Psoas muscle (tissue), 8 donors: ENCODE data around the gene MFSD1. TPM values are rescaled to one million over a fixed set of nuclear protein-coding genes. Genes with fewer than 3 reads are reported as not detected.

ENCODE experiments used
- ATAC-seq, 4 donors: fragments of 200-7000 bp; cut with Tn5 transposase; one replicate each; pipeline ENCODE4 v1.9.1; 2020; ENCODE audit warnings: moderate library complexity in 3 of 4, mild to moderate bottlenecking in 2 of 4
- DNase-seq, 2 donors: peaks; one replicate each; pipeline ENCODE4 v3.0.0-alpha.2; 2020
- H3K27ac ChIP-seq: fragments of 200-600 bp; one replicate; pipeline ENCODE4 v1.8.0; 2022
- H3K27me3 ChIP-seq, 3 donors: fragments of 200-600 bp in 1 of 3; one replicate each; pipeline versions ENCODE4 v1.6.1 to v1.8.0; 2013 to 2022; ENCODE audit warnings: low read length in 2 of 3, mild to moderate bottlenecking in 2 of 3, moderate library complexity in 1 of 3; ENCODE audit not compliant: insufficient read depth in 3 of 3
- H3K36me3 ChIP-seq, 2 donors: fragments of 200-600 bp in 1 of 2; one replicate each; pipeline versions ENCODE4 v1.6.1 to v1.8.0; 2013 to 2022; ENCODE audit warnings: low read depth in 1 of 2, mild to moderate bottlenecking in 1 of 2, moderate library complexity in 1 of 2; ENCODE audit not compliant: insufficient read depth in 1 of 2
- H3K4me1 ChIP-seq: fragments of 200-600 bp; one replicate; pipeline ENCODE4 v1.8.0; 2022
- H3K4me3 ChIP-seq: fragments of 200-600 bp; one replicate; pipeline ENCODE4 v1.8.0; 2022; ENCODE audit warnings: mild to moderate bottlenecking
- H3K9me3 ChIP-seq: fragments of 200-600 bp; one replicate; pipeline ENCODE4 v1.8.0; 2022
- WGBS, 3 donors: extraction: QIAGEN DNeasy Blood & Tissue Kit; methylation state at CpG; one replicate each; pipeline versions ENCODE4 v1.1.6 to v1.1.7; 2013; 5-methylcytosine and 5-hydroxymethylcytosine counted together
- intact Hi-C, 2 donors: fragments of 100-400 bp; cut with DNase I; formaldehyde crosslinking; loops; one replicate each; pipeline versions ENCODE4 v1.11.0 to v1.14.2; 2022
- polyA plus RNA-seq, 3 donors: library from polyadenylated mRNA; stranded (reverse); fragments of 200-250 nt; gene quantifications; one replicate each; pipeline ENCODE4 v1.2.3, GENCODE V29; 2013
- total RNA-seq, 4 donors: library from RNA; stranded (reverse); fragmentation: NEBNext Ultra II Directional in 2 of 4; extraction: Animal tissue kit (Norgen Biotek cat#: 25700) in 2 of 4; gene quantifications; one replicate each; pipeline versions ENCODE4 v1.2.1 to v1.2.4, GENCODE V29; 2021 to 2023
- TF ChIP-seq, protein P1 (sequence below): fragments of 200-600 bp; IDR thresholded peaks from one replicate; pipeline ENCODE4 v1.8.0; 2022; ENCODE audit warnings: antibody characterized with exemption
- donor health status: healthy with polysubstance abuse.
- donor health status: DM: no; HTN: no; CAD: no; lungs with moderate emphysema.
- donor health status: Bipolar disorder and iron deficiency.
- donor health status: healthy.
- donor health status: DM: yes; HTN: yes; CAD: no.
- donor health status: DM: no; HTN: no; CAD: no.
- donor health status: DM: no; HTN: no; CAD: no.
- donor health status: DM: yes; HTN: yes; CAD: no.

The MFSD1 gene
- total and polyA plus RNA-seq, 7 donors: 10.6 to 29.6 (median 18.4) TPM

DNA sequence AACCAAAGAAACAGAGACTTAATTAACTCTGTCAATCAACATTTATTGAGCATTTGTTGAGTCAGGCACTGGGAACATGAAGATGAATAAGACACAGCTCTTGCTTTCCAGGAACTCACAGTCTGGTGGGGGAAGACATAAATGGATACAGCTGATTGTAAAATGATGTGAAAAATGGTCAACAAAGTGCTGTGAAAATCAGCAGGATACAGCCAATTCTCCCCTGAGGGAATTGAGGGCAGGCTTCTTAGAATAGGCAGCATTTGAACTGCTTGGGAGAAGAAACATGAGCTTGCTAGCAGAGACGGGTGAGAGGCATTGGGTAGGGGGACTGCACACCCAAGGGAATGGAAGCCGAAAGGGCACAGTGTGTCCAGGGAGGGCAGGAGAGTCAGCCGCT lies 41.1 kb downstream of the MFSD1 start:
- no peak for DNase-seq
- TF ChIP-seq, protein P1, sequence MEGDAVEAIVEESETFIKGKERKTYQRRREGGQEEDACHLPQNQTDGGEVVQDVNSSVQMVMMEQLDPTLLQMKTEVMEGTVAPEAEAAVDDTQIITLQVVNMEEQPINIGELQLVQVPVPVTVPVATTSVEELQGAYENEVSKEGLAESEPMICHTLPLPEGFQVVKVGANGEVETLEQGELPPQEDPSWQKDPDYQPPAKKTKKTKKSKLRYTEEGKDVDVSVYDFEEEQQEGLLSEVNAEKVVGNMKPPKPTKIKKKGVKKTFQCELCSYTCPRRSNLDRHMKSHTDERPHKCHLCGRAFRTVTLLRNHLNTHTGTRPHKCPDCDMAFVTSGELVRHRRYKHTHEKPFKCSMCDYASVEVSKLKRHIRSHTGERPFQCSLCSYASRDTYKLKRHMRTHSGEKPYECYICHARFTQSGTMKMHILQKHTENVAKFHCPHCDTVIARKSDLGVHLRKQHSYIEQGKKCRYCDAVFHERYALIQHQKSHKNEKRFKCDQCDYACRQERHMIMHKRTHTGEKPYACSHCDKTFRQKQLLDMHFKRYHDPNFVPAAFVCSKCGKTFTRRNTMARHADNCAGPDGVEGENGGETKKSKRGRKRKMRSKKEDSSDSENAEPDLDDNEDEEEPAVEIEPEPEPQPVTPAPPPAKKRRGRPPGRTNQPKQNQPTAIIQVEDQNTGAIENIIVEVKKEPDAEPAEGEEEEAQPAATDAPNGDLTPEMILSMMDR: no peak
- Histone ChIP-seq H3K4me3 (no peak overlapping the region), H3K27me3 (no peaks in the 10 kb centered on the region), H3K27ac (no peak overlapping the region), H3K36me3 (no peaks in the 10 kb centered on the region), H3K4me1 (no peaks in the 10 kb centered on the region), H3K9me3 (no peaks in the 10 kb centered on the region)
- intact Hi-C loops: loop anchor here (10.0 kb wide), 2 partner anchors 962 to 1162 kb away; no protein-coding TSS in a partner anchor
- 38 to 50% (median 45%) methylated on average over 3 of the region's 3 CpGs for WGBS, 3 donors
- no peak for ATAC-seq

DNA sequence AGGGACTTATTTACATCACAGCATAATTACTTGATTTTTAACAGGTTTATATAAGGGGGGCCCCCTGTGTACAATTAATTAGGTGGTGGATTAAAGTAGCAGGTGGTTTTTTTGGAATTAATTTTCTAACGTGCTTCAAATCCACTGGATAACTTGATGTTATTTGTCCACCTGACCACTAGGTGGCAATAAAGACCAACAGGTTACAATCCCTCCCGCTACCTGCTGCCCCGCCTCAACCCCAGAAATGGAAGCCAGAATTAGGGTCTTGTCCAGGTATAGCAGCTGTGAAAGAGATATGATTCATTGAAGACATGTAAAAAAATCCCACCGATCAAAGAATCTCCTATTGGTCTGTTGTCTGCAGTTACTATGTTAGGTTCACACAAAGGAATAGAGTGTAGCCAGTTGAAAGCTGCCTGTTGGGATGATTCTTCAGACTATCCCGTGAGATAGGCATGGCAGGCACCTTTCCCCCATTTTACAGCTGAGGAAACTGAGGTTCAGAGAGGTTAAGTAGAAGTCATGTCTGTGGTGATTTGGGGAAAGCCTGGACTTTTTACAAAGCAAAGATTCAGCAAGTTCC lies 44.0 kb downstream of the MFSD1 start:
- WGBS, 3 donors: 17 to 24% (median 19%) methylated on average over 5 of the region's 5 CpGs
- H3K4me3 ChIP-seq: no peak overlapping the region
- no peaks in the 10 kb centered on the region for H3K27me3 ChIP-seq
- H3K4me1 ChIP-seq: no peaks in the 10 kb centered on the region
- H3K9me3 ChIP-seq: no peaks in the 10 kb centered on the region
- DNase-seq (no peak), ATAC-seq (peak in 2 of 4 donors; percentile 49 to 67)
- no peak overlapping the region for H3K27ac ChIP-seq
- H3K36me3 ChIP-seq: no peaks in the 10 kb centered on the region
- intact Hi-C loops: loop anchor here (1.0 to 10.0 kb wide), 4 partner anchors 414 to 1159 kb away; no protein-coding TSS in a partner anchor
- TF ChIP-seq, protein P1: peak; percentile 70

DNA sequence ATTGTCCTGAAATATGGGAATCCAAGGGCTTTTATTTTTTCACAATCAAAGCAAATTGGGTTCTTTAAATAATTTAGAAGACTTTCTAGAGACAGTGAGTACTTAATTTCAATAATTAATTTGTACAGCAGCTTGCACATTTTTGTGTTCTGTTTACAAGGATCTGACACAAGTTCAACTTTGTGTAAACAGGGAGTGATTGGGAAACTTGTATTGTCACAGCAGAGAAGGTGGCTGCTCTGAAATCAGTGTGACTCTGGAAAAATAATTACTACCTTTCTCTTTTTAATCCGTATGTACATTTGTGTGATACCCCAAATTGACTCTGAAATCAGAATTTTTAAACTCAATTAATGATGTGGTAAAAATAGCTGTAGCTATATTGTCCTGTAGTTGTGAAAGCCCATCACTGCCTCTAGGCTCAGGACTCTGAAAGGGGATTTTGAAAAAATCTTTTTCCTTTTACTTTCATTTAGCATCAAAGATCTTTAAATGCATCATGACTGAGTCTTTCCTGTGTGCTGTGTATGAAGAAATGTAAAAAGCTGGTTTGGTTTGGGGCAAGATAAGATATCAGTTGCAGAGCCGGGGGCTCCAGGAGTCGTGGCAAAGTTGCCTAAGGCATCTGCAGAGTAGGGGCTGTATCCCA lies 45.1 kb downstream of the MFSD1 start:
- H3K36me3 ChIP-seq: no peaks in the 10 kb centered on the region
- no peak overlapping the region for H3K27ac ChIP-seq
- no peak for ATAC-seq
- intact Hi-C loops: loop anchor here (5.0 to 10.0 kb wide), 3 partner anchors 415 to 1158 kb away; no protein-coding TSS in a partner anchor
- no peak for DNase-seq
- H3K9me3 ChIP-seq: no peaks in the 10 kb centered on the region
- H3K4me3 ChIP-seq: no peak overlapping the region
- WGBS, 3 donors: 66 to 76% (median 74%) methylated on average over 3 of the region's 3 CpGs
- TF ChIP-seq, protein P1: no peak
- H3K27me3 ChIP-seq: no peaks in the 10 kb centered on the region
- H3K4me1 ChIP-seq: no peaks in the 10 kb centered on the region

DNA sequence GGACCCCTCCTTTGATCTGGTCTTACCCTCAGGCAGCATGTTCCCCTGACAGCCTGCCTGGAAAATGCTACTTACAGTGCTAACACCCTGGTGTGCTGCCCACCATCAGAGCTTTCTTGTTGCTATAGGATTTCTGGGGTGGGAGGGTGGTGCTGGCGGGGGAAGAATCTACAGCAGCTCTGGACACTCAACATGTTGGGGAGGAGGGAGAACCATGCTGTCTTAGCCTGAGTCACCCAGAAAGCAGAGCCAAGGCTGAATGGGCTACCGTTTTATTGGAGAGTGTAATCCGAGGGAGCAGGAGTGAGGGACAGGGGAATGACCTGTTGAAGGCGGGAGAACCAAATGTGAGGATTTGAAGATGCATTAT lies 45.6 kb downstream of the MFSD1 start:
- H3K9me3 ChIP-seq: no peaks in the 10 kb centered on the region
- H3K27me3 ChIP-seq: no peaks in the 10 kb centered on the region
- DNase-seq: no peak
- TF ChIP-seq, protein P1: no peak
- H3K4me1 ChIP-seq: no peaks in the 10 kb centered on the region
- ATAC-seq: no peak
- no peak overlapping the region for H3K4me3 ChIP-seq
- intact Hi-C loops: loop anchor here (5.0 to 10.0 kb wide), 3 partner anchors 415 to 1157 kb away; no protein-coding TSS in a partner anchor
- no peak overlapping the region for H3K27ac ChIP-seq
- no peaks in the 10 kb centered on the region for H3K36me3 ChIP-seq
- 64 to 67% (median 64%) methylated on average over 4 of the region's 4 CpGs for WGBS, 3 donors
